ENCODE data around the gene ITM2C. TPM values are rescaled to one million over a fixed set of nuclear protein-coding genes. Genes with fewer than 3 reads are reported as not detected.

ITM2C gene
- total RNA-seq, 1 donor from 2014 or later, result 144 TPM

DNA sequence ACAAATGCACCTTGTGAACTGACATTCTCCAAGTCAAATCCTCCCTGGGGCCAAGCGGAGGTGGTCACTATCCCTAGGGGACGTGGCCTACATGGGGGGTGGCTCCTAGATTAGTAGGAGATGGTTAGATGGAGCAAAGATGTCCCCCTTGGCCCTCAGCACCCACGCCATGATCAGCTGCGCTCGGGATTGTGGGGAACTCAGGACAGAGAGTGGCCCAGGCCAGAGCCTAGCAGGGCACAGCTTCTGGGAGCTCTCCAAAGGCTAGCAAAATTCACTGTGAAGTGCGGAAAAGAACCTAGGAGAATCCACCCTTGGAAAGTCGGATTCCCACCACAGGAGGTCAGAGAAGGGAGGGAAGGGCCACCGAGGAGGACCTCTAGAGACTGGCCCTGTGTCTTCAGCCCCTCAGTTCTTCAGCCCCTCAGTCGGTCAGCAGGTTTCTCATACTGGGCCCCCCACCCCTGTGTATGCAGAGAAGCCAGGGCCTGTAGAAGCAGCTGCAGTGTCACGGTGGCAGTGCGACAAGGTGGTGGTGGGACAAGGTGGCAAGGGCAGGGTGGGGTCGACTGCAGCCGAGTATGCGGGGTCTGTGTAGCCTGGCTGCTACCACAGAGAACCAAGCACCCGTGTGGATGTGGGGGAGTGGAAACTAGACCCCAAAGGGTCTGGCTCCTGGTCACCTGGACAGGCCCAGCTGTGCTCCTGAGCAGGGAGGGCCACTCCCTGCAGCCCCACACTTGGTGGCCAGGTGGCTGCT is 41.9 kb downstream of the ITM2C start:
- no peaks in the 10 kb centered on the region for H3K36me3 ChIP-seq (ENCODE audit: control insufficient read depth, insufficient read depth, low read length)
- TF ChIP-seq, protein P1, sequence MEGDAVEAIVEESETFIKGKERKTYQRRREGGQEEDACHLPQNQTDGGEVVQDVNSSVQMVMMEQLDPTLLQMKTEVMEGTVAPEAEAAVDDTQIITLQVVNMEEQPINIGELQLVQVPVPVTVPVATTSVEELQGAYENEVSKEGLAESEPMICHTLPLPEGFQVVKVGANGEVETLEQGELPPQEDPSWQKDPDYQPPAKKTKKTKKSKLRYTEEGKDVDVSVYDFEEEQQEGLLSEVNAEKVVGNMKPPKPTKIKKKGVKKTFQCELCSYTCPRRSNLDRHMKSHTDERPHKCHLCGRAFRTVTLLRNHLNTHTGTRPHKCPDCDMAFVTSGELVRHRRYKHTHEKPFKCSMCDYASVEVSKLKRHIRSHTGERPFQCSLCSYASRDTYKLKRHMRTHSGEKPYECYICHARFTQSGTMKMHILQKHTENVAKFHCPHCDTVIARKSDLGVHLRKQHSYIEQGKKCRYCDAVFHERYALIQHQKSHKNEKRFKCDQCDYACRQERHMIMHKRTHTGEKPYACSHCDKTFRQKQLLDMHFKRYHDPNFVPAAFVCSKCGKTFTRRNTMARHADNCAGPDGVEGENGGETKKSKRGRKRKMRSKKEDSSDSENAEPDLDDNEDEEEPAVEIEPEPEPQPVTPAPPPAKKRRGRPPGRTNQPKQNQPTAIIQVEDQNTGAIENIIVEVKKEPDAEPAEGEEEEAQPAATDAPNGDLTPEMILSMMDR (IDR thresholded peaks at IDR 0.05; ENCODE audit: insufficient read depth, low read length, poor library complexity, severe bottlenecking), result no peak
- no peak for DNase-seq (ENCODE audit: low read depth)
- no peak overlapping the region for H3K4me3 ChIP-seq (ENCODE audit: low read depth, low read length)
- no peaks in the 10 kb centered on the region for H3K27me3 ChIP-seq (ENCODE audit: control insufficient read depth, insufficient read depth, low read length)

DNA sequence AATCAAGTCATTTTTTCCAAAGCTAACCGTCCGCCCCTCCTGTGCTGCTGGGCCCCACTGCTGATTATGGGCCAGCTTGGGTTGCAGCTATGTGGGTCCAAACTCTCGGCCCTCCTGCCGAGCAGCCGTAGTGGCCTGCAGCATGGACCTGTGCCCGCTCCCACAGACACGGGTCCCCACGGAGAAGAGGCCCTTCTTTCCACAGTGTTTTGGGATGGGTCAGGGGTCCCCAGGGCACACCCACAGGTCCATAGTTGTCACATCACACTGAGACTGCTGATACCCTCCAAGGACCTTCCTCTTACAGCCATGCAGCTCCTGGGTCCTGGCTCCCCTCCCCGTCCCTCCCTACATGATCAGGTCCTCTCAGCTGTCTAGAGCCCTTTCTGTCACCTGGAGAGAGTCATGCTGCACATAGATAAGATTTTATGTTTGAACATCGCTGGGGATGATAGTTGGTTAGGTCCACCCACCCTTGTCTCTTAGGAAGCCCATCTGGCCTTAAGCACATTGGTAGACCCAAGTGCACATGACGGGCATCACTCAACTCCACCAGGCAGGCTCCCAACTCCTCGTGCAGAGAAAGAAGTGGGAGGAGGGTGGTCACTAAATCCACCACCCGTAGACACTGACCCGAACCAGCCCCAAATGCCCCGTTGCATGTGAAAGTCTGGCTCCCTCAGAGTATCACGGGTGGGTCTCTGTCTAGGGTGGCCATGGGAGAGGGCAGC is 42.8 kb downstream of the ITM2C start:
- Histone ChIP-seq H3K27me3 (ENCODE audit: control insufficient read depth, insufficient read depth, low read length) (no peaks in the 10 kb centered on the region), H3K4me3 (ENCODE audit: low read depth, low read length) (no peak overlapping the region)
- TF ChIP-seq, protein P1 (IDR thresholded peaks at IDR 0.05; ENCODE audit: insufficient read depth, low read length, poor library complexity, severe bottlenecking), result no peak

DNA sequence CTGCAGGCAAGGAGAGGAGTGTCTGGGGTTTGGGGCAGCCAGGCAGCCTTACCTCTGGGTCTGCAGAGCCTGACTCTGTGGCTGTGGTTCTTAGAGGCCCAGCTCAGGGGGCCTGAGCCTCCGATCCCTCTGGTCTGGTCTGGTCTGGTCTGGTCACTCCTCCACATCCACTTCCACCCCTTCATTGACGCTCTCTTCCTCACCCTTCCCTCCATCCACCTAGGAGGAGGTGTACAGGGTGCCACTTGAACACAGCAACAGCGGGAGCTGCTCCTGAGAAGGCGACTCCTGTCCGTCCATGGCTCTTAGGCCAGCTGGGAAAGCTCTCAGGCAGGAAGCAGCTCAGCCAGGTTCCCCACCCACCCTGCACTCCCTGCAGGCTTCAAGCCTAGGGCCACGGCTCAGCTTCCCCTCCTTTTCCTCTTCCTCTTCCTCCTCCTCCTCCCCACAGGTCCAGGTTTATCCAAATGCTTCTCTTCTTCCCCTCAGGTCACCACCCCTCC is 43.4 kb downstream of the ITM2C start:
- Histone ChIP-seq H3K4me3 (ENCODE audit: low read depth, low read length) (no peak overlapping the region), H3K27me3 (ENCODE audit: control insufficient read depth, insufficient read depth, low read length) (no peaks in the 10 kb centered on the region), H3K36me3 (ENCODE audit: control insufficient read depth, insufficient read depth, low read length) (no peaks in the 10 kb centered on the region)
- no peak for DNase-seq (ENCODE audit: low read depth)
- TF ChIP-seq, protein P1 (IDR thresholded peaks at IDR 0.05; ENCODE audit: insufficient read depth, low read length, poor library complexity, severe bottlenecking), result no peak

More for the DNA sequence above, 42.8 kb downstream of the ITM2C start:
- no peaks in the 10 kb centered on the region for H3K36me3 ChIP-seq (ENCODE audit: control insufficient read depth, insufficient read depth, low read length)
- no peak for DNase-seq (ENCODE audit: low read depth)

DNA sequence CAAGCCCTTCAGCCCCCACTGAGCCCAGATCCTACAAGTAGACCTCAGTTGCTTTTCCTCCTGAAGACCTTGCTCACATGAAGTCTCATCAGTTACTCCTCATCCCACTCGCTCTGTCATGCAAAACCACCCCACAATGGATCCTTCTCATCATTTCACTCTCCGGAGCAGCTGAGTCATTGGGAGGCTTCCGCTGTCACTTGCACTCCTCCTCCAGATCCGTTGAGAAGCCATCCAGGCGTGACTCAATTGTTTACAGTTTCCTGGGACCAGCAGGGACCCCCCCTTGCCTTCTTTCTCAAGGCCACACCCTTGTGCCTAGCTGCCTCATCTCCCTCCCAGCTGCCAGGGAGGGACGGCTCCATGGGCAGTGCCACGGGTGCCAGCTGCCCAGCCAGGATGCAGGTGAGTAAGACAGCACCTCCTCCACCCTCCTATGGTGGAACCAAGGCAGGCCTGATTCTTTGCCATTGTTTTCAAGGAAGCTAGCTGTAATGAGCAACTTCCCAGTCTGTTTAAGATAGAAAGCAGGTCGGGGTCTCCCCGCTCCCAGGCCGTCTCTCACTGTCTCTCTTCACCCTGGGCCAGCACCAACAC is 44.0 kb downstream of the ITM2C start:
- H3K27me3 ChIP-seq (ENCODE audit: control insufficient read depth, insufficient read depth, low read length), result no peaks in the 10 kb centered on the region
- peak; percentile 92 for DNase-seq (ENCODE audit: low read depth)
- TF ChIP-seq, protein P1 (IDR thresholded peaks at IDR 0.05; ENCODE audit: insufficient read depth, low read length, poor library complexity, severe bottlenecking), result no peak

DNA sequence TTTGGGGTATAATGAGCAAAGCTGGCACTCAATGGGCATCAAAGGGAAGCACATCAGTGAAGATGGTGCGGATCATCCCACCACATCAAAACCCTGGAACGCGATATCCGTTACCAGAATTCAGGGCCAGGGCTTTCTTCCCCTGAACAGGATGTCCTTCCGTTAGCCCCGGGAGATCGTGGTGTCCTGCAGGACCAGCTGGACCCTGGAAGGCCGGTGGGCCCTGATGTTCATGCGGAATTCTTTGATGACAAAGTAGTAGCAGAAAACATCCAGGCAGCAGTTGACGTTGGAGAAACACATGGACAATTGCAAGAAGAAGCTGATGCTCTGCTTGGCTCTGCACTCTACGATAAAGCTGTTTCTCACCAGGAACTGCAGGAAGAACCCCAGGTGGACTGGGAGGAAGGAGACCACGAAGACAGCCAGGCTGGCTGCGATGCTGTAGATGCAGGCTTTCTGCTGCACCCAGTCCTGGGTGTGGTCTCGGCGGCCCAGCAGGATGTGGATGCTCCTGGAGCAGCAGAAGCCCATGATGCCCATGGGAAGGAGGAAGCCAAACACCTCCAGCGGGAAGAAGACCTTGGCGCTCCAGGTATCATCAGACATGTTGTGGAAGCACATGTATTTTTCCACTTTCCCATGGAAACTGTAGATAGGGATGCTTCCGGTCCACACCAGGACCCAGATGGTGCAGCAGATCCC is 45.3 kb downstream of the ITM2C start:
- no peaks in the 10 kb centered on the region for H3K36me3 ChIP-seq (ENCODE audit: control insufficient read depth, insufficient read depth, low read length)
- no peak overlapping the region for H3K4me3 ChIP-seq (ENCODE audit: low read depth, low read length)
- TF ChIP-seq, protein P1 (IDR thresholded peaks at IDR 0.05; ENCODE audit: insufficient read depth, low read length, poor library complexity, severe bottlenecking), result no peak
- no peak for DNase-seq (ENCODE audit: low read depth)
- no peaks in the 10 kb centered on the region for H3K27me3 ChIP-seq (ENCODE audit: control insufficient read depth, insufficient read depth, low read length)

More for the DNA sequence above, 44.0 kb downstream of the ITM2C start:
- H3K36me3 ChIP-seq (ENCODE audit: control insufficient read depth, insufficient read depth, low read length), result no peaks in the 10 kb centered on the region
- no peak overlapping the region for H3K4me3 ChIP-seq (ENCODE audit: low read depth, low read length)
